NCI-H1105 treated with DMSO at 0.1 percent for 48 hours (cell line): ENCODE results near the gene DIP2C.
"Not testable (repeated sequence)": the region's sequence is repeated elsewhere in the genome, so short reads cannot be mapped to it uniquely, and the experiment has no call there.

Experiments
- DNase-seq: peaks from one replicate; lab custom pipeline; 2025; lab: John Stamatoyannopoulos, UW

The DIP2C gene

DNA sequence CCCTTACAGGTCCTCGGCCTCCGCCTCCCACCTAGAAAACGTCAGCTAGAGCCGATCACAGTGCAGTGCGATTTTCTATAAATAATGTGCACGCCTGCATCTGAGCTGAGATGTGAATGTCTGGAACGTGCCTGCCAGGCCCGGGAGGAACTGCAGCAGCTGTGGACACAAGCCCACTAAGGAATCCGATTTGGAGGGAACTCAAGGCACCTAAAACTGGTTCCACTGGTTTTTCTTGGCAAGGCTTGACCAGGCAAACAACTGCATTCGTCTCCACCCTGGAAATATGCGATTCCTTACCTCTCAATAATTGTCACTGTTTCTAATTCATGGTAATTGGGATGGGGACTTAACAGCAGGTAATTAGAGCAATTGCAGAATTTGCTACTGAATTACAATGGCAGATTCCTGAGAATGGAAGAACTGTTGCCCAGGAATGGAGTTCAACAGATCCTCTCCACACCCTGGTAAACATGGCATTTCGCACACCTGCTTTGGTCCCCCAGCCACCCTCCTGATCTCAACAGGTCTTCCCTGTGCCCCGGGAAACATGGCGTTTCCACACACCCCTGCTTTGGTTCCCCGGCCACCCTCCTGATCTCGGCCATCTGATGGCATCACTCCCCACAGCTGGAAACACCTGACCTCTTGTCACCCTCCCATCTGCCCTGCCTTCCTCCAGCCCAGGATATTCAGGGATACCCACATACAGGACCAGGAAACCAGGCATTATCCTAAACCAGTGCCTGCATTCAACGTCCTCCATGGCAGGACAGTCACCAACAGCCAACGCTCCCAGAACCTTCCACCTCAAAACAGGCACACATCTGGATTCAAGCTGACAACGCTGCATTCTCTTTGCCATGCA, 76.0 kb downstream of the DIP2C start:
- DNase-seq: peak; percentile 93

DNA sequence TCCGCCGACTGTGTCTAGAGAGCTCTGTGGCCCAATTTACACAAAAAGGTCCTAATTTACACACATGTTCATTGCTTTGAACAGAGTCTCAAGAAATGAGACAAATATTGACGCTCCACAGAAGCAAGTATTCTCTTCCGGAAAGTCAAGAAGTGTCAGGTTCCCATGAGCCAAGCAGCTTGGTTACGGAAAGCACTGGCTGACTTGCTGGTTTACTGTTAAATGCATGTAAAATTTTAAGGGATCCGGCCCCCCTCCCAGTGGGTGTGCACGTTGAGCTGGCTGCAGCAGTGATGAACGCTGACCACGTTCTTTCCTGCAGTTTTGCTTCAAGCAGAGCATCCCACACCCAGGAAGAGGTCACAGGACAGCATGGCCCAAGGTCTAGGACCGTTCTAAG, 76.8 kb downstream of the DIP2C start:
- no peak for DNase-seq

DNA sequence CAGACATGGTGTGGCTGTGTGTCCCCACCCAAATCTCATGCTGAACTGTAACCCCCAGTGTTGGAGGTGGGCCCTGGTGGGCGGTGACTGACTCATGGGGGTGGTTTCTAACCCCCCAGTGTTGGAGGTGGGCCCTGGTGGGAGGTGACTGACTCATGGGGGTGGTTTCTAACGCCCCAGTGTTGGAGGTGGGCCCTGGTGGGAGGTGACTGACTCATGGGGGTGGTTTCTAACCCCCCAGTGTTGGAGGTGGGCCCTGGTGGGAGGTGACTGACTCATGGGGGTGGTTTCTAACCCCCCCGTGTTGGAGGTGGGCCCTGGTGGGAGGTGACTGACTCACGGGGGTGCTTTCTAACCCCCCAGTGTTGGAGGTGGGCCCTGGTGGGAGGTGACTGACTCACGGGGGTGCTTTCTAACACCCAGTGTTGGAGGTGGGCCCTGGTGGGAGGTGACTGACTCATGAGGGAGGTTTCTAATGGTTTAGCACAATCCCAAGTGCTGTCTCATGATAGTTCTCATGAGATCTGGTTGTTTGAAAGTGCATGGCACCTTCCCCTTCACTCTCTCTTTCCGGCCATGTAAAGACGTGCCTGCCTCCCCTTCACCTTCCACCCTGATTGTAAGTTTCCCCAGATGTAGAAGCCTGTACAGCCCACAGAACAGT, 78.7 kb downstream of the DIP2C start:
- not testable (repeated sequence) for DNase-seq

DNA sequence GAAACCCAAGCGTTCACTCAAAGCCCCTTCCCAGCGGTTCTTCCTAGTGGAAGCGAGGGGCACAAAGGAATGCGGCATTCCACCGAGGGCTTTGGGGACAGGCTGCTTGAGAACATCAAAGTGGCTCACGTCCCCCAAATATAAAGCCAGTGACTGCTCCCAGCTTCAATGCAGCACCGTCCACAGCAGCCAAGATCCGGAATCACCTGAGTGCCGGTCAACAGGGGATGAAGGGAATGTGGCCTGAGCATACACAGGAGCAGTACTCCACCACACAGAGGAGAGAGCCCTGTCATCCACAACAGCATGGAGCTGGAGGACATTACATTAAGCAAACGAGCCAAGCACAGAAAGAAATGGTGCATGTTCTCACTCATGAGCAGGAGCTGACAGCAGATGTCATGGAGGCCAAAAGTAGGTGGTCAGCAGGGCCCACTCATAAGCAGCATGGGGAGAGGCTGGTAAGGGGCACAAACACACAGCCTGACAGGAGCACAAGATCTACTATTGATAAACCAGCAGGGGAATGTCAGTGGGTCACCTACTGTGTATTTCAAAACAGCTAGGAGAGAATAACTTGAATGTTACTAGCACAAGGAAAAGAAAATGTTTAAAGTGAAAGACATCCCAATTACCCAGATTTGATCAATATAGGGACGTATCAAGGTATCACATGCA, 79.5 kb downstream of the DIP2C start:
- no peak for DNase-seq

DNA sequence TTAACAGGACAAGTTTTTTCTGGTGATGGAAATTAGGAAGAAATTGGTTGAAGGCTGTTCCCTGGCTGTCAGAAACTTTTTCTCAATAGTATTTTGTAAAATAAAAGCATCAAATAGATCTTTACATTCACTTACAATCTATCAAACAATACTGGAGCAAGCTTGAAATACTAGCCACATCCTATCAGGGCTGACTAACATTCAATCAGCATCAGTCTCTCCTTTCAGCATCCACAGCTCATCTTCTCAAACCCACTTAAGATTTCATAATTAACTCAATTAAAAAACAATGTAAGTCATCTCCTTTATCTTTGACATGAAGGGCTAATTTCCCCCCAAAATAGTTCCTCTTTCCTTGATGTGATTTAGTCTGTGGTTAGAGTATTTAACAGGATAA, 80.2 kb downstream of the DIP2C start:
- DNase-seq: no peak

DNA sequence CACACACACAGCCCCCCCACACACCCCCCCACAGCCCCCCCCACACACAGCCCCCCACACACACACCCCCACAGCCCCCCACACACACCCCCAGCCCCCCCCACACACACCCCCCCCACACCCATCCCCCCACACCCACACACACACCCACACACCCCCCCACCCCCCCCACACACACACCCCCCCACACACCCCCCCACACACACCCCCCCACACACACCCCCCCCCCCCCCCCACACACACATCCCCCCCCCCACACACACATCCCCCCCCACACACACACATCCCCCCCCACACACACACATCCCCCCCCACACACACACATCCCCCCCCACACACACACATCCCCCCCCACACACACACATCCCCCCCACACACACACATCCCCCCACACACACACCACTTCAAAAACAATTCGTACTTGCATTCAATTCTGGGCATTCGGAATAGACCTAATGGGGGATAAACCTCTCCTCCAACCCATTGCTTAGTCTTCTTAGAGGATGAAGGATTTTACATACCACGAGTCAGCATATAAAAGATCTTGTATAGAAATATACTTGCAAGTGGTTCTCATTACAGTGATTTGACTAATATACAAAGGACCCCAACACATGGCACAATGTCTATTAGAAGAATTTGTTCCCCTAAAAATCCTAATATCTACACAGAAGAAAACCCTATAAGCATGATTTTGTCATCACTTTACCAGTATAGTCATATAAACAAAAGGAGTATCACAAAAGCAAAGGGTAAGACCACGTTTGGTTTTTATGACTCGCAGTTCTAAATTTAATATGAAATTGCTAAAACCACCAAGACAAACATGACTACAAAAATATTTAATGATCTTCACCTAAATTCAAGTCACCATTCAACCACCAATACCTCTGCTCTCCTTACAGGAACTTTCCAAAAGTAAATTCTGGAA, 80.9 kb downstream of the DIP2C start:
- DNase-seq: no peak

DNA sequence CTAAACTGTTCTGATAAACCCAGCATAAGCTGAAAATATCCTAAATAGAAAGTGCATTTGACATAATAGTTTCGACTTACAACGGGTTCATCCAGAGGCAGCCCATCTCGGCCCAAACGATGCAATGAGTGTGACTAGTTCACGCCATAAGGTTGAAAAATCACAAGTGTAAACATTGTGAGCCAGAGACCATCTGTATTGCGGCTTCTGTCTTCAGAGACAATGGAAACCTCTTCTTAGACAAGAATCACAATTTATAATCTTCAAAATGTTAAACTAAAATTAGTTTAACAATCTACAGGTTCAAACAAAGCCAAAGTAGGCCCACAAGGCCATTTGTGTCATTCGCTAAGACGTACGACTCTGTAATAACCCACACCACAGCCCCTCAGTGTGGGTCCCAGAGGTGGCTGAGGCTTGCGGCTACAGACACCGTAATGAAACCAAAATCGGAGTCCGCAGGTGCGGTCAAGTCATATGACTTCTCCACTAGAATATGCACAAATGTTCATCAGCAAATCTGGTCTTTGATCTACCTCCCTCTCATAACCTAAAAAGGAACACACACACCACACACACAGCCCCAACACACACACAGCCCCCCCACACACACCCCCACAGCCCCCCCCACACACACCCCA, 81.8 kb downstream of the DIP2C start:
- DNase-seq: no peak

DNA sequence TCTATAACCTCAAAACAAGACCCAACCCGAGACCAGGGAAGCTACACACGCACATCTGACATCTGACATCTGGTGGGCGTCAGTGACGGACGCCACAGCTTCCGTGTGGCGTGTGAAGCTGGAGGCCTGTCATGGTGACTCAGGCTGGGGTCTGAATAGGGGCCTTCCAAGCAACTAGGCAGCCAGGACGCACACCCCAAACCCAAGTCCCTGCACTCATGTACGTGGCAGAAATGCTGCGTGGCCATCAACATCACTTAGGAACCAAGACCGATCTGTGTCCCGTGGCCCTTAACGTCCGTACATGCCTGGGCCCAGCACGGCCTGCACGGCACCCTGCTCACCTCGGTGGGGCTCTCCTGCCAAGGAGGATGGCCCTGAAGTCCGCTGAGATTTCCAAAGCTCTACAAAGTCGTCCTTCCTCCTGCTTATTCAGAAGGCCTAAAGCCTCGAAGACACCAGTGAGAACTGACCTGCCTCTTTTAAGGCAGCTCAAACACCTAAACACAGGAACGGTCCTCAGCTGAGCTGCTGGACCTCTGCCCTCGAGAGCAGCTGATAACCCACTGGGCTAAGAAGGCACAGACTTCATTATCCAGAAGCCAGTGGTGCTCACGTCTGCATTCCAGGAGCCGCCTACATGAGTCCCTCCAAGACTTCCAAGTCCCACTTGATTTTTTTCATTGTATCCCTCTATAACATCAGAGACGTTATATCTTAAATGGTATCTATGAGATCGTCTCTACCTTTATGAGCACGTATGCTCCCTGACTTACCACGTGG, 82.5 kb downstream of the DIP2C start:
- no peak for DNase-seq

DNA sequence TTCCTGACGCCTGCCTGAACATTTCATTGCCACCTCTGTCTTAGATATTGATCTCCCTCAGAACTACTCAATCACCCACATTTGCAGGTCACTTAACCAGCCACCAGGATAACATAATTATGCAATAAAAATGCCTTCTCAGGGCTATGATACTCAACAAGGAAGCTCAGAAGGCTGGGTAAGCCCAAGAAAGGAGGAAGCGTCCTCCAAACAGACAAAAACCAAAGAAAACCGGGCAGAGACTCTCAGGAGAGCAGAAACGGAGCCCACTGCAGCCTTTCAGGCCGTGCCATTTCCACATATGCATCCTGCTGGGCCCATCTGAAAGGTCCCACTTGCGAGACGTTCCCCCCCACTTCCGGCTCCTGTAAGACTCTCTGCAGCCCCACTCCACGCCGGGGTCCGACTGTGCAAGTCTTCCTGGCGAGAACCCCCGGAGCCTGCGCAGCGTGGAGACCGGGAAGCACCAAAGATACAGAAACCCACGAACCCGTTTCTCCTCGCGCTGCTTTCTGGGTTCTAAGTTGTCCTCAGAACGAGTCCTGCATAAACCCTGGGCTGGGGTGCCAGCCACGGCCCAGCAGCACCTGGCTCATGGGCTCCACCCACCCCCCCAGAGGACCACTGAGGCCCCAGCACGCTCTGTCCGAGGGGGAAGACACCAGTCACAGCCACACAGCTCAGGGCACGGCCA, 83.7 kb downstream of the DIP2C start:
- DNase-seq: no peak

DNA sequence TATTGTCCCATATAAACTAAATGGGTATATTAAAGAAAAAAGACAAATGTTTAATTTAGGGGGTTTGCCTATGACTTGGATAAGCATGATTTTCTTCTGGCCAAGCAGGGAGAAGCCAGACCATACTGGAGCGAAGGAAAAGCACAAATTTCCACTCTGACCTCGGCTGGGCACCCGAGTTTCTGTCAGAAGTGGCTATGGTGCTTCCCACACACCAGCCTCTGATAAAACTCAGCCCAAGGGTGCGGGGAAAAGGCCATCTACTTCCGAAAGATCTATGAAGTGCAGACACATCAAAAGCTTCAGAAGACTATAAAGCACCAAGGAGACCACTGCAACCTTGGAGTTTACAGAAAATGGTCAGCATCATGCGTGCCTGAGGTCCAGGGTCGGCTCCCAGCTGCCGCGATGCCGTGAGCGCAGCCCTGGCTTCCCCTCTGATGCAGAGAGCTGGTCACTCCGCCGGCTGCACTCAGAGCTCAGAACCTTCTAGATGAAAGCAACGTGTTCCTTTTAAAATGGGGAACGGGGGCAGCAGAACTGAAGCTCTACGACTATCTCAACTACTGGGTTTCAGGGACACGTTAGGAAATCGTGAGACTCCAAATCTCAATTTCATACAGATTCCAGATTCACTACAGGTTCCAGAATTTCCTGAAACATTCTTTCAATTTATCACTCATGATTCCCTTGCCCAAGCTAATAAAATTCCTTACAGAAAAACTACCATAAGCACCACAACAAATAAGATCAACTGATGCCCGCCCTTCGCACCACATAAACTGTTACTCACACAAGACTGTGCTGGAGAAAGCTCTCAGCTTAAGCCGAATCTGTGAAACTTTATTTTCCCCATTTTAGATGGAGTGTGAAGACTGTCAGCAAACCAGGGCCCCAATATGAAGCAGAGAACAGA, 84.5 kb downstream of the DIP2C start:
- DNase-seq: no peak

DNA sequence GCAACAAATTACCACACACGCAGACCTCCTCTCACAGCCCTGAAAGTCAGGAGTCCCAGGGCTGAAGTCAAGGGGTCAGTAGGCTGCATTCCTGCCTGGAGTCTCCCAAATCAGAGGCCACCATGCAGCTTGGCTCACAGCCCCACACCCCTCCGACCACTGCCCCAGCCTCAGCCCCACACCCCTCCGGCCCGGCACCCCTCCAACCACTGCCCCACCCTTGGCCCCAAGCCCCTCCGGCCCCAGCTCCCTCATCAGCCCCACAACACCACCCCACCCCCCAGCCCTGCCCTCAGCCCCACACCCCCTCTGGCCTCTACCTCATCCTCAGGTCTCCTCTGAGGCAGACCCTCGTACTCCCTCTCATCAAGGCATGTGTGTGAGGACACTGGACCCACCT, 85.7 kb downstream of the DIP2C start:
- no peak for DNase-seq

DNA sequence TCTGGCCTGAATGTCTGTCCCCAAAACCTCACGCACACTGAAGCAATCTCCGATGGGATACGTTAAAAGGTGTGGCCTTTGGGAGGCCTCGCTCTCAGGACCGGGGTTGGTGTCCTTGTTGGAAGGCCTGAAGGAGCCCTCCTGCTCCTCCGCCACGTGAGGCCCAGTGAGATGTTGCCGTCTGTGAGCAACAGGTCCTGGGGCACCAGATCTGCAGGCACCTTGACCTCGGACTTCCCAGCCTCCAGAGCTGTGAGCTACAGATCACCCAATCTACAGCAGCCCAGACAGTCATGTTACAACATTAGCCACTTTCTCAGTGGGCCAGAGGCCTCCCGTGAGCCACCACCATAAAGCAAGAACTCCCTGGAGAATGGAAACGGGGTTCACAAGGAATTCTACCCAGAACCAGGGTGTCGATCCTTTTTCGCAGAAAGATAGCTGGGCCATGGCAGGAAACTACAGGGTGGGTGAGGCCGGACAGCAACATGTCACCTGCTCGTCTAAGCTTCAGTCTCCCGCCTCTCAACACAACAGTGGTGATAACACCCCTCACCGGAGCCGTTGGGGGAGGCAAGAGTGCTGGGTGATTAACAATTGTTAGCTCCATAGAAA, 87.0 kb downstream of the DIP2C start:
- no peak for DNase-seq

DNA sequence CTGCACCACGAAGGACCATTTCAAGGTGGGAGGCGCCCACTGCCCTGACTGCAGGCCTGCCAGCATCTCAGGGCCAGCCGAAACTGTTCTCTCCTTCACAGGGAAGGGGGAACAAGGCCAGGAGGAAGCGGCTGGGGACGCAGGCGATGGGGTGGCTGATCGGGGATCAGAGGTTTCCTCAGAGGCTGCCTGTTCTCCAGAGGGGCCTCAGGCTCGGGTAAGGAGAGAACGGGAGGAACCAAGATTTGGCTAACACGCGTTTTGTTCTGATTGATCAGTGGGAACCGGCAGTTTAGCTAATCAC, 87.9 kb downstream of the DIP2C start:
- no peak for DNase-seq

DNA sequence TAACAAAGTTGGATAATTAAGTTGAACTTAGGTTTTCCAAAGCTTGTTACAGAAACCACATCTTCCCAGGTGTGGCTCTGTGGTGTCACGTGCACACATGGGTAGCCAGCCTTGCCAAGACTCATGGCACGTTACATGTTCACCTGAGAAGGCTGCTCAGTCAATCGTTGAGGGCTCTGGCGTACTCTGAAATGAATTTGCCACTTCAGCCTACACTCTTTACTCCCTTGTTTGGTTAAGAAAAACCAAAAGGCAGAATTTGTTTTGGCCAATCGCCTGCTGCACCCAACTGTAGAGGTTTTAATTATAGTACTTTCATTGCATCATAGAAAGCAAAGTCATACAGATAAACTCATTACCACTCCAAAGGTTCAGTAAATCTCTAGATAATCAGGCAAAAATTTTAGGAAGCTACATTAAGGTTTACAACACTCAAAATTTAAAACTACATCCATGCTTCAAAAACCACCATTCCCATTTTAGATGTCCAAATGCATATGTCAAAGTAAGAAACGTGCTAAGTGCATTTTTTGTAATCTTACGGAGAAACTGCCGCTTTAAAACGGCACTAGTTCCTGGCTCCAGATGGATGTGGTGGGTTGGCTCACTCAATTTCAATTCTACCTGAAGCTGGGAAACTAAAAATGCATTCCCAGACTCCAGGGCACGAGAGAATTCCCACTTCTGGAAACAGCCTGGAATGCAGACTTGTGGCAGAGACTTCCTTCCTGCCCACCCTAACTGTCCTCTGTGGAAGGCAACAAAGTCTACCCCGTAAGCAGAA, 88.4 kb downstream of the DIP2C start:
- peak; percentile 44 for DNase-seq

DNA sequence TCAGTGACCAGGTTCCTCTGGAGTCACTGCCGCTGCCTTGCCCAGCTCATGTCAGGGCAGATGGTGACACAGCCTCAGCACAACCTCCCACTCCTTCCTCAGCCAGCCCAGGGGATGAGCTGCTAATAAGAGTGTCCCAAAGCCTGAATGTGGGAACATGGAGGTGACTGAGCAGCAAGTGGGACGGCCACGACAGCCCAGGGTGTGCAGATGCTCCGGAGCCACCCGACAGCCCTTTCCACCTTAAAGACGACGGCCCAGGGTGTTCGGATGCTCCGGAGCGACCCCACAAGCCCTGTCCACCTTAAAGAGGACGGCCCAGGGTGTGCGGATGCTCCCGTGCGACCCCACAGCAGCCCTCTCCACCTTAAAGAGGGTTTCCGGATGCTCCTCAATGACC, 89.2 kb downstream of the DIP2C start:
- no peak for DNase-seq

DNA sequence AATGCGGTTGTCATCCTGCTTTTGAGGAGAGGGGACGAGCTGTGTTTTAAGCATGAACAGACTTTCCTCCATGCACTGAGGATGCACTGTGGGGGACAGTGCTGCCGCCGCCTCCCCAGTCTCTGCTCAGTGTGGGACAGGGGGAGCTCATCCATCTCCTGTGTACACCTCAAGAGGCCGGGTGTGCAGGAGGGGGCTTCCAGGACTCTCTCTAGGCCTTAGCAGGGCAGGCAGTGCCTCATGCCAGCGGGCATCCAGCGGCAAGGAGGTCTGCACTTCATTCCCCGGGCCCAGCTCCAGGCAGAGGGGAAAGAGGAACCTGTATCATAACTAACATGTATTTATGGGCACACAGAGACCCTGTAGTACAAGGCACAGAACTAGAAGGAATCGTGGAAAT, 89.7 kb downstream of the DIP2C start:
- DNase-seq: no peak

DNA sequence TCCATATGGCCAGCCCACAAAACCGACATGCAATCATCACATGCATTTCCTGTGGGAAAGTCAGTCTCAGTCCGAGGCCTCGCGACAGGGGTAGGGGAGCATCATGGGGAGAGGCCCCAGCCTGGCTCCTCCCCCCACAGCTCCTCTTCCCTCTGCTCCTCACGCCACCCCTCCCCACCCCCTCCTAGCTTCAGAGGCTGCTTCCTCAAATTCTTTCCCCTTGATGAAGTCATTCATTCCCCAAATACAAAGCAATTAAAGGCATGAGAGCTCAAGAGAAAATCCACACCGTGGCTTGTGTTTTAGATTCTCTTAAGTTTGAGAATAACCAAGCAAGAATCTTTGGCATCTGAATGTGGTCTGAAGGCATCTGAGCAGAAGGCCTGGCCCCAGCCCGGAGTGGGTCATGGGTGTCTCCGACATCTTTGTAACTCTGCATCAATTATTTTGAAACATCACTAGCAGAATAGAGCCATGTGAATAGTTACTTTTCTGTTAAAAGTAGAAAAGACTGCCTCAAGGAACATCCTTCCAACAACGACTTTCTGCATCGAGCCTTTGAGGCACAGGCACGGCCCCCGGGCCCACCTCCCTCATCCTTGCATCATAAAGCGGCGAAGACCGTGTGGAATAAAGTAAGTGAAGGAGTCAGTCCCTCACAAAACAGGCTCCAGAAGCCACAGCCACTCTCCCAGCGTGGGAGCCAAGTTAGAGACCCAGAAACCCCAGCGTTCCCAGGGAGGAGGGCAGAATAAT, 90.9 kb downstream of the DIP2C start:
- no peak for DNase-seq
